Endothelial cell (in vitro differentiated cells): ENCODE data around the gene CACTIN. TPM values are rescaled to one million over a fixed set of nuclear protein-coding genes. Genes with fewer than 3 reads are reported as not detected.

Experiments
- DNase-seq: peaks from one replicate; pipeline ENCODE4 v3.0.0; 2021; ENCODE audit warnings: low spot score
- H3K27ac Mint-ChIP-seq: one replicate; pipeline ENCODE4 v1.8.0; 2021; ENCODE audit warnings: mixed read lengths, inconsistent platforms; ENCODE audit not compliant: unreplicated experiment
- H3K27me3 Mint-ChIP-seq: one replicate; pipeline ENCODE4 v1.8.0; 2021; ENCODE audit warnings: mild to moderate bottlenecking, moderate library complexity, mixed read lengths, inconsistent platforms; ENCODE audit not compliant: unreplicated experiment
- H3K36me3 Mint-ChIP-seq: one replicate; pipeline ENCODE4 v1.8.0; 2021; ENCODE audit warnings: mild to moderate bottlenecking, low read depth, mixed read lengths, inconsistent platforms; ENCODE audit not compliant: unreplicated experiment
- H3K4me1 Mint-ChIP-seq: one replicate; pipeline ENCODE4 v1.8.0; 2021; ENCODE audit warnings: mild to moderate bottlenecking, mixed read lengths, inconsistent platforms; ENCODE audit not compliant: unreplicated experiment
- H3K4me3 Mint-ChIP-seq: one replicate; pipeline ENCODE4 v1.8.0; 2021; ENCODE audit warnings: mild to moderate bottlenecking, mixed read lengths, inconsistent platforms; ENCODE audit not compliant: unreplicated experiment
- H3K9me3 Mint-ChIP-seq: one replicate; pipeline ENCODE4 v1.8.0; 2021; ENCODE audit warnings: mixed read lengths, inconsistent platforms; ENCODE audit not compliant: unreplicated experiment
- total RNA-seq: library from RNA; stranded (reverse); fragmentation: NEBNext Ultra II Directional; extraction: Animal tissue kit (Norgen Biotek cat#: 25700); gene quantifications from one replicate; pipeline ENCODE4 v1.2.1, GENCODE V29; 2021; ENCODE audit not compliant: unreplicated experiment
- TF ChIP-seq, protein P1 (sequence below): fragments of 200-600 bp; sonication (generic); IDR thresholded peaks from one replicate; pipeline ENCODE4 v1.5.0; 2021; ENCODE audit warnings: antibody characterized with exemption; ENCODE audit not compliant: unreplicated experiment

Gene CACTIN
- total RNA-seq, 1 donor from 2014 or later, result 31.8 TPM

- peaks cover 13% of the 10 kb centered on the region for H3K36me3 Mint-ChIP-seq
- no peaks in the 10 kb centered on the region for H3K4me1 Mint-ChIP-seq
- TF ChIP-seq, protein P1, sequence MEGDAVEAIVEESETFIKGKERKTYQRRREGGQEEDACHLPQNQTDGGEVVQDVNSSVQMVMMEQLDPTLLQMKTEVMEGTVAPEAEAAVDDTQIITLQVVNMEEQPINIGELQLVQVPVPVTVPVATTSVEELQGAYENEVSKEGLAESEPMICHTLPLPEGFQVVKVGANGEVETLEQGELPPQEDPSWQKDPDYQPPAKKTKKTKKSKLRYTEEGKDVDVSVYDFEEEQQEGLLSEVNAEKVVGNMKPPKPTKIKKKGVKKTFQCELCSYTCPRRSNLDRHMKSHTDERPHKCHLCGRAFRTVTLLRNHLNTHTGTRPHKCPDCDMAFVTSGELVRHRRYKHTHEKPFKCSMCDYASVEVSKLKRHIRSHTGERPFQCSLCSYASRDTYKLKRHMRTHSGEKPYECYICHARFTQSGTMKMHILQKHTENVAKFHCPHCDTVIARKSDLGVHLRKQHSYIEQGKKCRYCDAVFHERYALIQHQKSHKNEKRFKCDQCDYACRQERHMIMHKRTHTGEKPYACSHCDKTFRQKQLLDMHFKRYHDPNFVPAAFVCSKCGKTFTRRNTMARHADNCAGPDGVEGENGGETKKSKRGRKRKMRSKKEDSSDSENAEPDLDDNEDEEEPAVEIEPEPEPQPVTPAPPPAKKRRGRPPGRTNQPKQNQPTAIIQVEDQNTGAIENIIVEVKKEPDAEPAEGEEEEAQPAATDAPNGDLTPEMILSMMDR, result no peak
- H3K27ac Mint-ChIP-seq, result no peak overlapping the region
- no peak for DNase-seq
- peaks cover 2% of the 10 kb centered on the region for H3K27me3 Mint-ChIP-seq
- H3K4me3 Mint-ChIP-seq, result no peak overlapping the region
- no peaks in the 10 kb centered on the region for H3K9me3 Mint-ChIP-seq
These were observed 17.9 kb upstream of the CACTIN start for GRCh38 chr19:3644351-3645066.

DNA sequence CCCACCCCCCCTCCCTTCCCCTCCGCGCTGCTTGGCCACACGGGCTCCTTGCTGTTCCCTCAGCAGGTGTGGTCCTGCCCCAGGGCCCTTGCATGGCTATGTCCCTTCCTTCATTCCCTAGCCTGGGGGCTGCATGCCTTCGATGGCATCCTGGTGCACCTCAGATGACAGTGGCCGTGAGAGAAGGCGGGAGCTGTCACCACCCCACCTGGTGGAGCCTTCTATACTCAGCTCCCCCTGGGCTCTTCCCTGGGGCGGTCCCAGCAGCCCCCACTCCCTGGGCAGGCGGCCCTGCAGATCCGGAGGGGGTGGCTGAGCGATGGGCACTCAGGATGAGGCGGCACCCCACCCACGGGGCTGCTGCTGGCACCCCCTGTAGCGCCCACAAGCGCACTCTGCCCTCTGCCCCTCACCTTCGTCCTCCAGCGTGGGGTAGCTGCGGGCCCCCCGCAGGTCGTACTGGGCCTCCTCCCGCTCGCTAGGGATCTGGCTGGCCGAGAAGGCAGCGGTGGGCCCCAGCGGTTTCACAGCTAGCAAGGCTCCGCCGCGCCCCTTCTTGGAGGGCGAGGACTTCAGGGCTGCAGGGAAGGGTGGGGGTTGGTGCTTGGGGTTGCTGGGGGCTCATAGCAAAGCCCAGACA is 17.2 kb upstream of the CACTIN start:
- H3K4me3 Mint-ChIP-seq, result no peak overlapping the region
- TF ChIP-seq, protein P1, result no peak
- H3K4me1 Mint-ChIP-seq, result no peaks in the 10 kb centered on the region
- H3K36me3 Mint-ChIP-seq, result peaks cover 16% of the 10 kb centered on the region
- no peak overlapping the region for H3K27ac Mint-ChIP-seq
- peaks cover 2% of the 10 kb centered on the region for H3K27me3 Mint-ChIP-seq
- no peaks in the 10 kb centered on the region for H3K9me3 Mint-ChIP-seq
- no peak for DNase-seq

DNA sequence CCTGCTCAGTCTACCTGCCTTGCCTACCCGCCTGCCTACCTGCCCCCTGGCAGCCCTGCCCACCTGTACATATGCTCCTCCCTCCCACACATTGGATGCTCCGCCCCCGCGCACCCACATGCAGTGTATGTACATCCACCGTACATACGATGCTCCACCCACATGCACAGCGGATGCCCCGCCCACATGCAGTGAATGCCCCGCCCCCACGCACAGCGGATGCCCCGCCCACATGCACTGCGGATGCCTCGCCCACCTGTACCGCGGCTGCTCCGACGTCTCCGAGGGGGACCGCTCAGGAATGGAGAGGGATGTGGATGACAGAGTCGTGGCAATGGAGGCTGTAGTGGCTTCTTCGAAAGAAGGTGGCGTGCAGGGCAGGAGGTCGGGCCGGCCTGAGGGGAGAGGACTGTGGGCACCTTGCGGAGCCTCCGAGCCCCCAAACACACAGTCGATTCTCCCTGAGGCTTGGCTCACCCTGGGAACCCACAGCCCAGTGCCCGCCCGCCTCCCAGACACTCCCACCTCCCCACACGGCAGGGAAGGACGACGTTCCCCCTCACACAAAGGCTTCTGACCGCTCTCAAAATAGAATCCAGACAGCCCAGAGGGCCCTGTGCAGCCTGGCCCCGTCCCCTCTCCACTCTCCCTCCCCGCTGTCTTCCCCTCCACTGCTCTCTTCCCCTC is 16.5 kb upstream of the CACTIN start:
- TF ChIP-seq, protein P1, result no peak
- Mint-ChIP-seq H3K36me3 (peaks cover 20% of the 10 kb centered on the region), H3K9me3 (no peaks in the 10 kb centered on the region), H3K4me3 (no peak overlapping the region), H3K27ac (peak overlapping the region; percentile 75), H3K4me1 (no peaks in the 10 kb centered on the region), H3K27me3 (peaks cover 6% of the 10 kb centered on the region)
- peak; percentile 30 for DNase-seq

GRCh38 chr19:3642296-3642695 is 15.7 kb upstream of the CACTIN start:
- TF ChIP-seq, protein P1, result no peak
- Mint-ChIP-seq H3K4me3 (peak overlapping the region; percentile 42), H3K27ac (peak overlapping the region; percentile 79), H3K36me3 (peaks cover 20% of the 10 kb centered on the region), H3K4me1 (no peaks in the 10 kb centered on the region), H3K27me3 (peaks cover 6% of the 10 kb centered on the region), H3K9me3 (no peaks in the 10 kb centered on the region)
- DNase-seq, result no peak
